Thyroid gland (tissue), 4 donors: ENCODE data around the gene ADAMTS16. TPM values are rescaled to one million over a fixed set of nuclear protein-coding genes. Genes with fewer than 3 reads are reported as not detected.

Source experiments
- DNase-seq, 2 donors: peaks; one replicate each; pipeline ENCODE4 v3.0.0-alpha.2; 2019
- H3K27ac ChIP-seq, 3 donors: fragments of 200-600 bp; sonication (generic); 1 replicate in 2 of 3; 2 replicates in 1 of 3; pipeline ENCODE4 v1.5.1; 2016 to 2019; ENCODE audit warnings: mild to moderate bottlenecking in 1 of 3, moderate library complexity in 1 of 3
- H3K27me3 ChIP-seq: fragments of 200-600 bp; sonication (generic); one replicate; pipeline ENCODE4 v1.5.1; 2019
- H3K36me3 ChIP-seq, 2 donors: fragments of 200-600 bp; sonication (generic); one replicate each; pipeline ENCODE4 v1.5.1; 2016 to 2019
- H3K4me1 ChIP-seq, 2 donors: fragments of 200-600 bp; sonication (generic); one replicate each; pipeline ENCODE4 v1.5.1; 2017 to 2019
- H3K4me3 ChIP-seq, 3 donors: fragments of 200-600 bp; sonication (generic); replicated peaks in 1 of 3; 1 replicate in 2 of 3; 2 replicates in 1 of 3; pipeline ENCODE4 v1.5.1; 2016; ENCODE audit warnings: mild to moderate bottlenecking in 1 of 3
- H3K9me3 ChIP-seq: fragments of 200-600 bp; sonication (generic); one replicate; pipeline ENCODE4 v1.5.1; 2017
- POLR2A ChIP-seq, 2 donors: fragments of 450-650 bp; IDR thresholded peaks; one replicate each; pipeline ENCODE4 v1.6.1; 2017; ENCODE audit warnings: antibody characterized with exemption in 2 of 2, mild to moderate bottlenecking in 2 of 2, moderate library complexity in 1 of 2
- WGBS, 2 donors: methylation state at CpG; one replicate each; pipeline ENCODE4 v1.1.5; 2017; 5-methylcytosine and 5-hydroxymethylcytosine counted together
- intact Hi-C: fragments of 100-400 bp; cut with DNase I; formaldehyde crosslinking; loops from one replicate; pipeline ENCODE4 v1.15.1; 2023
- total RNA-seq, 4 donors: library from RNA; depleted of rRNA; stranded (reverse); fragments of >200 nt; gene quantifications; one replicate each; pipeline ENCODE4 v1.2.3, GENCODE V29; 2016
- TF ChIP-seq, protein P1 (sequence below), 6 experiments: fragments of 200-600 bp in 3 of 6; fragments of 450-650 bp in 3 of 6; sonication (generic) in 3 of 6; IDR thresholded peaks; one replicate each; pipeline ENCODE4 v1.5.1; 2016 to 2019; ENCODE audit warnings: antibody characterized with exemption in 6 of 6, mild to moderate bottlenecking in 2 of 6, inconsistent platforms in 1 of 6, moderate library complexity in 1 of 6

Gene ADAMTS16
- total RNA-seq, 4 donors from 2014 or later: 0.11 to 1.0 (median 0.16) TPM

- H3K4me3 ChIP-seq: no peak overlapping the region
- no peaks in the 10 kb centered on the region for H3K27me3 ChIP-seq
- TF ChIP-seq, protein P1, sequence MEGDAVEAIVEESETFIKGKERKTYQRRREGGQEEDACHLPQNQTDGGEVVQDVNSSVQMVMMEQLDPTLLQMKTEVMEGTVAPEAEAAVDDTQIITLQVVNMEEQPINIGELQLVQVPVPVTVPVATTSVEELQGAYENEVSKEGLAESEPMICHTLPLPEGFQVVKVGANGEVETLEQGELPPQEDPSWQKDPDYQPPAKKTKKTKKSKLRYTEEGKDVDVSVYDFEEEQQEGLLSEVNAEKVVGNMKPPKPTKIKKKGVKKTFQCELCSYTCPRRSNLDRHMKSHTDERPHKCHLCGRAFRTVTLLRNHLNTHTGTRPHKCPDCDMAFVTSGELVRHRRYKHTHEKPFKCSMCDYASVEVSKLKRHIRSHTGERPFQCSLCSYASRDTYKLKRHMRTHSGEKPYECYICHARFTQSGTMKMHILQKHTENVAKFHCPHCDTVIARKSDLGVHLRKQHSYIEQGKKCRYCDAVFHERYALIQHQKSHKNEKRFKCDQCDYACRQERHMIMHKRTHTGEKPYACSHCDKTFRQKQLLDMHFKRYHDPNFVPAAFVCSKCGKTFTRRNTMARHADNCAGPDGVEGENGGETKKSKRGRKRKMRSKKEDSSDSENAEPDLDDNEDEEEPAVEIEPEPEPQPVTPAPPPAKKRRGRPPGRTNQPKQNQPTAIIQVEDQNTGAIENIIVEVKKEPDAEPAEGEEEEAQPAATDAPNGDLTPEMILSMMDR (IDR thresholded peaks at IDR 0.05): no peak
- TF ChIP-seq POLR2A (IDR thresholded peaks at IDR 0.05): no peak
- no peaks in the 10 kb centered on the region for H3K36me3 ChIP-seq
- no peak for DNase-seq
- H3K4me1 ChIP-seq: peaks cover 0 to 4% of the 10 kb centered on the region in 2 donors
- H3K9me3 ChIP-seq: no peaks in the 10 kb centered on the region
- 38 to 43% methylated on average over 9 of the region's 9 CpGs for WGBS, 2 donors
- no peak overlapping the region for H3K27ac ChIP-seq
- intact Hi-C loops: no loop called here
Observed at GRCh38 chr5:5271786-5272321, 131.7 kb downstream of the ADAMTS16 start.

- no peak overlapping the region for H3K27ac ChIP-seq
- intact Hi-C loops: no loop called here
- no peak overlapping the region for H3K4me3 ChIP-seq
- H3K27me3 ChIP-seq: no peaks in the 10 kb centered on the region
- no peak for TF ChIP-seq POLR2A (IDR thresholded peaks at IDR 0.05)
- TF ChIP-seq, protein P1 (IDR thresholded peaks at IDR 0.05): no peak
- no peak for DNase-seq
- no peaks in the 10 kb centered on the region for H3K36me3 ChIP-seq
- 94 to 95% methylated on average over 3 of the region's 3 CpGs for WGBS, 2 donors
- H3K9me3 ChIP-seq: no peaks in the 10 kb centered on the region
- H3K4me1 ChIP-seq: peaks cover 0 to 4% of the 10 kb centered on the region in 2 donors
Observed at GRCh38 chr5:5273398-5273797, 133.3 kb downstream of the ADAMTS16 start.

DNA sequence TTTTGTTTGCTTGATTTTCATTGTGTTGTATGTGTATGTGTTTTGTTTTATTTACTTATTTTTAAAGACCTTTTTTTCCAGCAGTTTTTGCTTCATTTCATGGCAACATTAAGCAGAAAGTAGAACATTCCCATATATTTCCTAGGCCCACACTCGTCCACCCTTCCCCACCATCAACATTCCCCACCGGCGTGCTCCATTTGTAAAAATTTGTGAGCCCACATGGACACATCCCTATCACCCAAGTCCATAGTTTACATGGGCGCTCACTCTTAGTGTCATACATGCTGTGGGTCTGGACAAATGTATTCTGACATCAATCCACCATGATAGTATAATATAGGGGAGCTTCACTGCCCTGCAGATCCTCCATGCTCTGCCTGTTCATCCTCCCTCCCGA, 133.8 kb downstream of the ADAMTS16 start:
- Histone ChIP-seq H3K27ac (no peak overlapping the region), H3K27me3 (no peaks in the 10 kb centered on the region), H3K36me3 (no peaks in the 10 kb centered on the region), H3K4me3 (no peak overlapping the region), H3K4me1 (peaks cover 0 to 4% of the 10 kb centered on the region in 2 donors), H3K9me3 (no peaks in the 10 kb centered on the region)
- intact Hi-C loops: no loop called here
- WGBS, 2 donors: 95 to 96% methylated on average over 5 of the region's 5 CpGs
- DNase-seq: no peak
- TF ChIP-seq, protein P1 (IDR thresholded peaks at IDR 0.05): no peak

GRCh38 chr5:5275211-5275610, 135.1 kb downstream of the ADAMTS16 start:
- Histone ChIP-seq H3K4me1 (peaks cover 0 to 4% of the 10 kb centered on the region in 2 donors), H3K36me3 (no peaks in the 10 kb centered on the region), H3K27me3 (no peaks in the 10 kb centered on the region), H3K4me3 (no peak overlapping the region), H3K9me3 (no peaks in the 10 kb centered on the region), H3K27ac (no peak overlapping the region)
- 68 to 69% methylated on average over 1 of the region's 1 CpG for WGBS, 2 donors
- intact Hi-C loops: no loop called here
- no peak for DNase-seq
- TF ChIP-seq POLR2A (IDR thresholded peaks at IDR 0.05): no peak
- TF ChIP-seq, protein P1 (IDR thresholded peaks at IDR 0.05): no peak

GRCh38 chr5:5276430-5276829, 136.3 kb downstream of the ADAMTS16 start:
- intact Hi-C loops: no loop called here
- 81 to 83% methylated on average over 8 of the region's 8 CpGs for WGBS, 2 donors
- Histone ChIP-seq H3K4me3 (no peak overlapping the region), H3K9me3 (no peaks in the 10 kb centered on the region), H3K27me3 (no peaks in the 10 kb centered on the region), H3K27ac (no peak overlapping the region), H3K4me1 (no peaks in the 10 kb centered on the region), H3K36me3 (no peaks in the 10 kb centered on the region)
- DNase-seq: no peak
- TF ChIP-seq, protein P1 (IDR thresholded peaks at IDR 0.05): no peak
- no peak for TF ChIP-seq POLR2A (IDR thresholded peaks at IDR 0.05)
